Stimulated activated memory B cell treated with anti-CD40 and anti-IgM and Interleukin-4, amounts not matched to agents 10 μg/mL and 1 μg/mL and 100 μg/mL, for 72 hours (primary cell): ENCODE data around the gene TRIM61.
A peak's percentile ranks its signal among the peaks of the same experiment; 100 is the strongest.
"Not testable (repeated sequence)": the region's sequence is repeated elsewhere in the genome, so short reads cannot be mapped to it uniquely, and the experiment has no call there.

Source experiments
- ATAC-seq: fragments of 150-1000 bp; cut with Tn5 transposase; 2 replicates; pipeline ENCODE4 v1.10.0; 2021
- H3K27ac Mint-ChIP-seq: one replicate; pipeline ENCODE4 v1.8.0; 2022; ENCODE audit warnings: mild to moderate bottlenecking, mixed read lengths
- H3K27me3 Mint-ChIP-seq: one replicate; pipeline ENCODE4 v1.8.0; 2022; ENCODE audit warnings: mixed read lengths
- H3K36me3 Mint-ChIP-seq: one replicate; pipeline ENCODE4 v1.8.0; 2022; ENCODE audit warnings: mixed read lengths
- H3K4me1 Mint-ChIP-seq: one replicate; pipeline ENCODE4 v1.8.0; 2022; ENCODE audit warnings: mixed read lengths
- H3K4me3 Mint-ChIP-seq: one replicate; pipeline ENCODE4 v1.8.0; 2022; ENCODE audit warnings: mild to moderate bottlenecking, moderate library complexity, mixed read lengths
- H3K9me3 Mint-ChIP-seq: one replicate; pipeline ENCODE4 v1.8.0; 2022; ENCODE audit warnings: mixed read lengths

Gene TRIM61

GRCh38 chr4:164997324-164997723, 19.9 kb upstream of the TRIM61 start:
- no peak for ATAC-seq

GRCh38 chr4:164996123-164996522, 18.7 kb upstream of the TRIM61 start:
- not testable (repeated sequence) for H3K27me3 Mint-ChIP-seq, H3K4me1 Mint-ChIP-seq, H3K27ac Mint-ChIP-seq, H3K4me3 Mint-ChIP-seq, H3K9me3 Mint-ChIP-seq, H3K36me3 Mint-ChIP-seq, ATAC-seq

More at GRCh38 chr4:164997324-164997723, 19.9 kb upstream of the TRIM61 start:
- no peaks in the 10 kb centered on the region for H3K27me3 Mint-ChIP-seq
- H3K4me1 Mint-ChIP-seq, result no peaks in the 10 kb centered on the region
- no peak overlapping the region for H3K27ac Mint-ChIP-seq
- H3K36me3 Mint-ChIP-seq, result no peaks in the 10 kb centered on the region
- H3K4me3 Mint-ChIP-seq, result no peak overlapping the region
- no peaks in the 10 kb centered on the region for H3K9me3 Mint-ChIP-seq

- not testable (repeated sequence) for H3K4me3 Mint-ChIP-seq, H3K9me3 Mint-ChIP-seq, ATAC-seq, H3K27ac Mint-ChIP-seq, H3K4me1 Mint-ChIP-seq, H3K36me3 Mint-ChIP-seq, H3K27me3 Mint-ChIP-seq
These were observed 13.3 kb upstream of the TRIM61 start for GRCh38 chr4:164990786-164991185.

GRCh38 chr4:164989471-164989870, 12.0 kb upstream of the TRIM61 start:
- Mint-ChIP-seq H3K4me1 (no peaks in the 10 kb centered on the region), H3K27me3 (no peaks in the 10 kb centered on the region), H3K27ac (no peak overlapping the region), H3K36me3 (no peaks in the 10 kb centered on the region), H3K9me3 (no peaks in the 10 kb centered on the region), H3K4me3 (no peak overlapping the region)
- ATAC-seq, result no peak

GRCh38 chr4:164971929-164972328, 5.5 kb downstream of the TRIM61 start:
- not testable (repeated sequence) for H3K27ac Mint-ChIP-seq, H3K27me3 Mint-ChIP-seq, H3K4me3 Mint-ChIP-seq, ATAC-seq, H3K9me3 Mint-ChIP-seq
- peaks cover 41% of the 10 kb centered on the region for H3K36me3 Mint-ChIP-seq
- H3K4me1 Mint-ChIP-seq, result peaks cover 11% of the 10 kb centered on the region

- no peaks in the 10 kb centered on the region for H3K27me3 Mint-ChIP-seq
- H3K27ac Mint-ChIP-seq, result no peak overlapping the region
- H3K36me3 Mint-ChIP-seq, result peaks cover 23% of the 10 kb centered on the region
- peaks cover 19% of the 10 kb centered on the region for H3K4me1 Mint-ChIP-seq
- H3K4me3 Mint-ChIP-seq, result no peak overlapping the region
- ATAC-seq, result no peak
- H3K9me3 Mint-ChIP-seq, result peaks cover 2% of the 10 kb centered on the region
These were observed 17.6 kb downstream of the TRIM61 start for GRCh38 chr4:164959896-164960295.

- not testable (repeated sequence) for H3K9me3 Mint-ChIP-seq, ATAC-seq, H3K27ac Mint-ChIP-seq, H3K4me3 Mint-ChIP-seq, H3K27me3 Mint-ChIP-seq
- Mint-ChIP-seq H3K36me3 (peaks cover 23% of the 10 kb centered on the region), H3K4me1 (peaks cover 19% of the 10 kb centered on the region)
These were observed 18.0 kb downstream of the TRIM61 start for GRCh38 chr4:164959421-164959820.

- peaks cover 23% of the 10 kb centered on the region for H3K36me3 Mint-ChIP-seq
- peaks cover 19% of the 10 kb centered on the region for H3K4me1 Mint-ChIP-seq
These were observed 20.5 kb downstream of the TRIM61 start for GRCh38 chr4:164956766-164957643.

GRCh38 chr4:164955107-164955805, 22.2 kb downstream of the TRIM61 start:
- Mint-ChIP-seq H3K36me3 (peaks cover 23% of the 10 kb centered on the region), H3K27me3 (peaks cover 4% of the 10 kb centered on the region), H3K9me3 (peaks cover 2% of the 10 kb centered on the region), H3K27ac (peak overlapping the region; percentile 38), H3K4me1 (peaks cover 19% of the 10 kb centered on the region), H3K4me3 (no peak overlapping the region)
- no peak for ATAC-seq

More at GRCh38 chr4:164956766-164957643, 20.5 kb downstream of the TRIM61 start:
- Mint-ChIP-seq H3K4me3 (peak overlapping the region; percentile 96), H3K9me3 (peaks cover 2% of the 10 kb centered on the region), H3K27me3 (no peaks in the 10 kb centered on the region), H3K27ac (peak overlapping the region; percentile 83)
- peak; percentile 100 for ATAC-seq

GRCh38 chr4:164952551-164952950, 24.9 kb downstream of the TRIM61 start:
- Mint-ChIP-seq H3K27ac (no peak overlapping the region), H3K4me3 (no peak overlapping the region), H3K27me3 (peaks cover 30% of the 10 kb centered on the region), H3K36me3 (peaks cover 10% of the 10 kb centered on the region), H3K9me3 (peaks cover 2% of the 10 kb centered on the region), H3K4me1 (peaks cover 13% of the 10 kb centered on the region)
- no peak for ATAC-seq

- Mint-ChIP-seq H3K9me3 (no peaks in the 10 kb centered on the region), H3K4me3 (no peak overlapping the region), H3K4me1 (no peaks in the 10 kb centered on the region), H3K27me3 (peaks cover 45% of the 10 kb centered on the region), H3K27ac (no peak overlapping the region), H3K36me3 (no peaks in the 10 kb centered on the region)
- no peak for ATAC-seq
These were observed 27.9 kb downstream of the TRIM61 start for GRCh38 chr4:164949448-164950143.

GRCh38 chr4:164948975-164949374, 28.5 kb downstream of the TRIM61 start:
- no peak overlapping the region for H3K27ac Mint-ChIP-seq
- H3K4me3 Mint-ChIP-seq, result no peak overlapping the region
- no peaks in the 10 kb centered on the region for H3K36me3 Mint-ChIP-seq
- H3K9me3 Mint-ChIP-seq, result no peaks in the 10 kb centered on the region
- no peaks in the 10 kb centered on the region for H3K4me1 Mint-ChIP-seq
- no peak for ATAC-seq
- H3K27me3 Mint-ChIP-seq, result peaks cover 45% of the 10 kb centered on the region

GRCh38 chr4:164948006-164948405, 29.5 kb downstream of the TRIM61 start:
- not testable (repeated sequence) for H3K36me3 Mint-ChIP-seq, H3K27ac Mint-ChIP-seq, H3K9me3 Mint-ChIP-seq, H3K4me1 Mint-ChIP-seq, H3K4me3 Mint-ChIP-seq
- peak; percentile 22 for ATAC-seq
- peaks cover 45% of the 10 kb centered on the region for H3K27me3 Mint-ChIP-seq

- Mint-ChIP-seq H3K36me3 (no peaks in the 10 kb centered on the region), H3K27ac (no peak overlapping the region), H3K27me3 (peaks cover 50% of the 10 kb centered on the region), H3K4me3 (no peak overlapping the region), H3K9me3 (no peaks in the 10 kb centered on the region), H3K4me1 (no peaks in the 10 kb centered on the region)
- no peak for ATAC-seq
These were observed 30.6 kb downstream of the TRIM61 start for GRCh38 chr4:164946810-164947209.

GRCh38 chr4:164945146-164945545, 32.3 kb downstream of the TRIM61 start:
- ATAC-seq, result no peak
- Mint-ChIP-seq H3K4me1 (no peaks in the 10 kb centered on the region), H3K9me3 (no peaks in the 10 kb centered on the region), H3K27me3 (peaks cover 55% of the 10 kb centered on the region), H3K36me3 (no peaks in the 10 kb centered on the region), H3K27ac (no peak overlapping the region), H3K4me3 (no peak overlapping the region)
